Measurements from ENCODE around the gene ABTB1. TPM values are rescaled to one million over a fixed set of nuclear protein-coding genes. Genes with fewer than 3 reads are reported as not detected.

Gene ABTB1
- total and polyA plus RNA-seq, 2 experiments from 2014 or later = 3.7 to 5.7 TPM

GRCh38 chr3:127656906-127657305 is 15.8 kb upstream of the ABTB1 start:
- Histone ChIP-seq H3K4me1 (ENCODE audit: insufficient read depth) (no peaks in the 10 kb centered on the region; the same call in 1 of the 2 replicates), H2AFZ (no peak overlapping the region), H3K27me3 (ENCODE audit: insufficient read depth) (no peaks in the 10 kb centered on the region), H3K36me3 (ENCODE audit: insufficient read depth) (no peaks in the 10 kb centered on the region; the same call in 1 of the 2 replicates), H3K27ac (ENCODE audit: low read depth) (no peak overlapping the region), H3F3A (replicated peaks; ENCODE audit: low read depth) (no peaks in the 10 kb centered on the region), H3K79me2 (replicated peaks; ENCODE audit: insufficient read depth) (no peaks in the 10 kb centered on the region), H3K9me2 (ENCODE audit: insufficient read depth) (no peaks in the 10 kb centered on the region), H3K4me3 (no peak overlapping the region), H3K4me2 (no peak overlapping the region), H4K20me1 (replicated peaks; ENCODE audit: insufficient read depth) (no peaks in the 10 kb centered on the region)
- no peaks in the 10 kb centered on the region for H3K9me3 Mint-ChIP-seq
- ATAC-seq = no peak
- no peak overlapping the region for H3K4me3 Mint-ChIP-seq
- no peaks in the 10 kb centered on the region; the same call in 2 of the 3 replicates for H3K4me1 Mint-ChIP-seq
- no peak for TF ChIP-seq ZNF331 (CRISPR knock-in tag; IDR thresholded peaks at IDR 0.05; ENCODE audit: low read depth)
- no peak for TF ChIP-seq ZNF114 (CRISPR knock-in tag; IDR thresholded peaks at IDR 0.05)
- no peak for TF ChIP-seq POLR2AphosphoS5 (IDR thresholded peaks at IDR 0.05; ENCODE audit: low read depth)
- TF ChIP-seq ZNF462 (CRISPR knock-in tag; IDR thresholded peaks at IDR 0.05) = no peak
- TF ChIP-seq NANOG (IDR thresholded peaks at IDR 0.05; ENCODE audit: borderline replicate concordance) = no peak
- no peak for TF ChIP-seq ETS1 (IDR thresholded peaks at IDR 0.05)
- no peak for TF ChIP-seq JUNB (IDR thresholded peaks at IDR 0.05; ENCODE audit: unreplicated experiment)
- no peak for TF ChIP-seq STAT1 (IDR thresholded peaks at IDR 0.05; ENCODE audit: unreplicated experiment)
- no peak for TF ChIP-seq CTCF (conservative IDR thresholded peaks at IDR 0.05; ENCODE audit: low read depth in 2 of 2)
- no peak for TF ChIP-seq CREB1 (CRISPR knock-in tag; IDR thresholded peaks at IDR 0.05; ENCODE audit: low read depth)
- TF ChIP-seq EZH2phosphoT487 (IDR thresholded peaks at IDR 0.05; ENCODE audit: unreplicated experiment) = no peak
- no peak for TF ChIP-seq EZH2 (IDR thresholded peaks at IDR 0.05; ENCODE audit: low read depth, unreplicated experiment)
- no peak for TF ChIP-seq REST (IDR thresholded peaks at IDR 0.05; ENCODE audit: unreplicated experiment)
- no peak overlapping the region for H3K27ac Mint-ChIP-seq
- H3K36me3 Mint-ChIP-seq (ENCODE audit: low read depth) = peaks cover 3% of the 10 kb centered on the region; the same call in 1 of the 3 replicates
- no peaks in the 10 kb centered on the region for H3K27me3 Mint-ChIP-seq (ENCODE audit: insufficient read depth, low read depth, poor library complexity)
- DNase-seq (ENCODE audit: low spot score) = no peak
